ENCODE data around the gene TPGS2. TPM values are rescaled to one million over a fixed set of nuclear protein-coding genes. Genes with fewer than 3 reads are reported as not detected.

The TPGS2 gene
- polyA plus RNA-seq, 1 of the 3 experiments (the other 2 are of a cell fraction), result 235 TPM

GRCh38 chr18:36805105-36805504 lies 23.7 kb downstream of the TPGS2 start:
- POLR2A ChIA-PET, result no interaction called here
- Histone ChIP-seq H3K4me1 (ENCODE audit: control insufficient read depth in 1 of 2, insufficient read depth in 2 of 2, low read depth in 1 of 2, low read length in 1 of 2) (peaks cover 0 to 4% of the 10 kb centered on the region in 2 experiments; a peak in 3 of 4 replicates), H3K9me3 (no peaks in the 10 kb centered on the region), H3K27ac (ENCODE audit: low read depth in 2 of 2, low read length in 1 of 2) (no peak overlapping the region), H3K4me3 (ENCODE audit: low read depth in 2 of 2, low read length in 1 of 2) (no peak overlapping the region), H3K27me3 (ENCODE audit: insufficient read depth) (no peaks in the 10 kb centered on the region), H4K20me1 (ENCODE audit: insufficient read depth) (0 out of 2 replicates have a peak, but pooled peaks cover 2% of the 10 kb centered on the region), H3K79me2 (ENCODE audit: insufficient read depth) (peaks cover 6% of the 10 kb centered on the region; the same call in 1 of the 2 replicates), H3F3A (replicated peaks; ENCODE audit: insufficient read depth) (peaks cover 11% of the 10 kb centered on the region), H2AFZ (ENCODE audit: low read depth) (no peak overlapping the region), H3K36me3 (replicated peaks in 1 of 2; ENCODE audit: control insufficient read depth in 1 of 2, insufficient read depth in 2 of 2, low read length in 1 of 2) (peaks cover 56 to 65% of the 10 kb centered on the region in 2 experiments), H3K9me2 (no peaks in the 10 kb centered on the region), H3K9ac (no peak overlapping the region), H3K4me2 (no peak overlapping the region)
- 90% methylated on average over 2 of the region's 2 CpGs for WGBS (ENCODE audit: low lambda C conversion rate)
- CTCF ChIA-PET, result interaction anchor here (1.0 kb wide), 1 partner anchor 117 kb away, joined by 4 read pairs; no protein-coding TSS in a partner anchor
- TF ChIP-seq SIN3A (IDR thresholded peaks at IDR 0.05; ENCODE audit: borderline replicate concordance, low read depth, low read length), result no peak
- no peak for TF ChIP-seq REST (IDR thresholded peaks at IDR 0.05; ENCODE audit: low read depth, low read length)
- no peak for TF ChIP-seq RFX5 (IDR thresholded peaks at IDR 0.05; ENCODE audit: low read length)
- no peak for TF ChIP-seq SMC3 (IDR thresholded peaks at IDR 0.05; ENCODE audit: low read depth, low read length)
- TF ChIP-seq GATA2 (CRISPR knock-in tag; IDR thresholded peaks at IDR 0.05), result no peak
- TF ChIP-seq MEF2A (IDR thresholded peaks at IDR 0.05; ENCODE audit: borderline replicate concordance, low read depth), result no peak
- TF ChIP-seq MXI1 (IDR thresholded peaks at IDR 0.05; ENCODE audit: low read depth, low read length), result no peak
- no peak for TF ChIP-seq NFIC (IDR thresholded peaks at IDR 0.05; ENCODE audit: borderline replicate concordance)
- TF ChIP-seq FOSL2 (IDR thresholded peaks at IDR 0.05; ENCODE audit: borderline replicate concordance, low read depth), result no peak
- no peak for TF ChIP-seq TAF1 (IDR thresholded peaks at IDR 0.05; ENCODE audit: borderline replicate concordance, low read depth, low read length)
- no peak for TF ChIP-seq GABPA (IDR thresholded peaks at IDR 0.05; ENCODE audit: low read depth)
- no peak for TF ChIP-seq EZH2phosphoT487 (IDR thresholded peaks at IDR 0.05; ENCODE audit: borderline replicate concordance, low read depth)
- TF ChIP-seq PBX3 (IDR thresholded peaks at IDR 0.05), result no peak
- no peak for TF ChIP-seq ELF1 (IDR thresholded peaks at IDR 0.05)
- TF ChIP-seq JUND (IDR thresholded peaks at IDR 0.05), result no peak
- no peak for TF ChIP-seq USF1 (IDR thresholded peaks at IDR 0.05; ENCODE audit: borderline replicate concordance, low read depth)
- no peak for TF ChIP-seq RCOR1 (IDR thresholded peaks at IDR 0.05; ENCODE audit: low read length)
- no peak for TF ChIP-seq RXRA (IDR thresholded peaks at IDR 0.05; ENCODE audit: borderline replicate concordance, low read depth)
- no peak for DNase-seq

All from SK-N-SH (cell line).